ENCODE results near the gene SNX4. TPM values are rescaled to one million over a fixed set of nuclear protein-coding genes. Genes with fewer than 3 reads are reported as not detected.

The SNX4 gene
- total RNA-seq, 1 donor from 2014 or later = 38.4 TPM

DNA sequence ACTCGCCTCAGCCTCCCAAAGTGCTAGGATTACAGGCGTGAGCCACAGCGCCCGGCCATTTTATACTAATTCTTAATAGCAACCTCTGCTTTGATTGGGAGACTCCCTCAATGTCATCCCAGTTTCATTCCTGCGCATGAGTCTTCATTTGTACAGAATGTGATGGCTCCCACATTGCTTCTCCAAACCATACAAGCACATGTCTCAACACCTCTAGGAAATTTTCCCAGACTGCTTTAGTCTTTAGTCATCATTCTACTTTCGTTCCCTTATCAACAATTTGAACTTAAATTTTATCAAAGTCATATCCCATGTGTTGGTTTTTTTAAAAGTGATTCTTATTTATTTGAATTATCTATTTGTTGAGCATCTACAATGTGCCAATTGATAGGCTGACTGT lies 58.1 kb downstream of the SNX4 start:
- H3K36me3 Mint-ChIP-seq (ENCODE audit: insufficient read depth) = peaks cover 27% of the 10 kb centered on the region
- TF ChIP-seq, protein P1, sequence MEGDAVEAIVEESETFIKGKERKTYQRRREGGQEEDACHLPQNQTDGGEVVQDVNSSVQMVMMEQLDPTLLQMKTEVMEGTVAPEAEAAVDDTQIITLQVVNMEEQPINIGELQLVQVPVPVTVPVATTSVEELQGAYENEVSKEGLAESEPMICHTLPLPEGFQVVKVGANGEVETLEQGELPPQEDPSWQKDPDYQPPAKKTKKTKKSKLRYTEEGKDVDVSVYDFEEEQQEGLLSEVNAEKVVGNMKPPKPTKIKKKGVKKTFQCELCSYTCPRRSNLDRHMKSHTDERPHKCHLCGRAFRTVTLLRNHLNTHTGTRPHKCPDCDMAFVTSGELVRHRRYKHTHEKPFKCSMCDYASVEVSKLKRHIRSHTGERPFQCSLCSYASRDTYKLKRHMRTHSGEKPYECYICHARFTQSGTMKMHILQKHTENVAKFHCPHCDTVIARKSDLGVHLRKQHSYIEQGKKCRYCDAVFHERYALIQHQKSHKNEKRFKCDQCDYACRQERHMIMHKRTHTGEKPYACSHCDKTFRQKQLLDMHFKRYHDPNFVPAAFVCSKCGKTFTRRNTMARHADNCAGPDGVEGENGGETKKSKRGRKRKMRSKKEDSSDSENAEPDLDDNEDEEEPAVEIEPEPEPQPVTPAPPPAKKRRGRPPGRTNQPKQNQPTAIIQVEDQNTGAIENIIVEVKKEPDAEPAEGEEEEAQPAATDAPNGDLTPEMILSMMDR (IDR thresholded peaks at IDR 0.05; ENCODE audit: unreplicated experiment) = no peak
- H3K4me3 Mint-ChIP-seq (ENCODE audit: low read depth) = no peak overlapping the region

DNA sequence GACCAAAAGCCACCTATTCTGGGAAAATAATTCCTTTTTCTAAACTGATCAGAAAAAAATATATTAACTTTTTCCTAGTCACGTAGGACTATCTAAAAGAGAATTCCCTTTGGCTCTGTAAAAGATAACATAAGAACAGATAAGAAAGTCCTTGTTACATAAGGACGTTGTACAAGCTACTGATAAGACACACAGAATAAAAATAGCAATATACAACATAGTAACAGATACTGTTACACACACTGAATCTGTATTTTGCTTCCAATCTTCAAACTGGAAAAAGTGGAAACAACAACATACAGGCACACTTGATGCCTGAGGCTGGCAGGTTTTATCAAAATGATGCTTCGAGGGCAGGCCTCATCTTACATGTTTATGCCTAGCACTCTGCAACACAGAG lies 59.8 kb downstream of the SNX4 start:
- Mint-ChIP-seq H3K27me3 (no peaks in the 10 kb centered on the region), H3K9me3 (ENCODE audit: low read depth) (no peaks in the 10 kb centered on the region), H3K4me3 (ENCODE audit: low read depth) (no peak overlapping the region), H3K27ac (no peak overlapping the region), H3K4me1 (ENCODE audit: low read depth) (no peaks in the 10 kb centered on the region), H3K36me3 (ENCODE audit: insufficient read depth) (peaks cover 23% of the 10 kb centered on the region)
- TF ChIP-seq, protein P1 (IDR thresholded peaks at IDR 0.05; ENCODE audit: unreplicated experiment) = no peak
- no peak for DNase-seq (ENCODE audit: low spot score, unreplicated experiment)

More for the DNA sequence above, 58.1 kb downstream of the SNX4 start:
- Mint-ChIP-seq H3K27me3 (no peaks in the 10 kb centered on the region), H3K9me3 (ENCODE audit: low read depth) (no peaks in the 10 kb centered on the region), H3K27ac (peak overlapping the region; percentile 24), H3K4me1 (ENCODE audit: low read depth) (no peaks in the 10 kb centered on the region)
- no peak for DNase-seq (ENCODE audit: low spot score, unreplicated experiment)

DNA sequence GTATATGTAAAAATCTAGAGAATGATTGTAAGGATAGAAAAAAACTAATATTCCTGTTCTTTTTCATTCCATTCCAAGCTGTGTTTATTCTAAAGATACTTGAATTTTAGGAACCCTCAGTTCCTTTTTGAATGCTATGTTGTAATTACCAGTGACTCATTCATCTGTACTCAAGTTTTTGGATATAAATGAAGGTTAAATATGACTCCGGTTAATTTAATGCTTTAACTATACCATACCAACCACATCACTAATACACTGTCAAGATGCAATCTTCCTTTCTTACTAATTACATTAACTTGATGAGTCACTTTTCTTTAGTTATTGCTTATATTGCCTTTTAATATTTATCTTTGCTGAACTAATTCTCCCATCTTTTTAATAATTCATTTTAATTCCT lies 76.1 kb downstream of the SNX4 start:
- Mint-ChIP-seq H3K27ac (no peak overlapping the region), H3K36me3 (ENCODE audit: insufficient read depth) (peaks cover 30% of the 10 kb centered on the region), H3K4me3 (ENCODE audit: low read depth) (no peak overlapping the region), H3K4me1 (ENCODE audit: low read depth) (peaks cover 14% of the 10 kb centered on the region), H3K27me3 (no peaks in the 10 kb centered on the region), H3K9me3 (ENCODE audit: low read depth) (peaks cover 10% of the 10 kb centered on the region)
- no peak for DNase-seq (ENCODE audit: low spot score, unreplicated experiment)
- TF ChIP-seq, protein P1 (IDR thresholded peaks at IDR 0.05; ENCODE audit: unreplicated experiment) = no peak

DNA sequence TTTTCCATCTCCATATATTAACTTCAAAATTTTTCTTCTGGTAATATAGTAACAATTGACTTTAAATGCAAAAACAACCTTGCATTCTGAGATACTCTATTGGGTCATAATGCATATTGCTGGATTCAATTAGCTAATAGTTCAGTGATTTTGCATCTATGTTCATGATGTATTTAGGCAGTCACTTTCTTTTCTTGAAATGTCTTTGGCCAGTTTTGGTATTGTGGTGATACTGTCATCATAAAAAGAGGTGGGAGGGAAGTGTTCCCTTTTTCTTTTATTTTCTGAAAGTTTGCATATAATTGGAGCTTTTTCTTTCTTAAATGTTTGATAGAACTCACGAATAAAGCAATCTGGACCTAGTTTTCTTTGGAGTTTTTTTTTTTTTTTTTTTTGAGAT lies 77.5 kb downstream of the SNX4 start:
- H3K27ac Mint-ChIP-seq = no peak overlapping the region
- H3K4me3 Mint-ChIP-seq (ENCODE audit: low read depth) = no peak overlapping the region
- peaks cover 10% of the 10 kb centered on the region for H3K9me3 Mint-ChIP-seq (ENCODE audit: low read depth)
- peaks cover 27% of the 10 kb centered on the region for H3K4me1 Mint-ChIP-seq (ENCODE audit: low read depth)
- DNase-seq (ENCODE audit: low spot score, unreplicated experiment) = no peak
- H3K27me3 Mint-ChIP-seq = no peaks in the 10 kb centered on the region
- H3K36me3 Mint-ChIP-seq (ENCODE audit: insufficient read depth) = peaks cover 28% of the 10 kb centered on the region
- TF ChIP-seq, protein P1 (IDR thresholded peaks at IDR 0.05; ENCODE audit: unreplicated experiment) = no peak

DNA sequence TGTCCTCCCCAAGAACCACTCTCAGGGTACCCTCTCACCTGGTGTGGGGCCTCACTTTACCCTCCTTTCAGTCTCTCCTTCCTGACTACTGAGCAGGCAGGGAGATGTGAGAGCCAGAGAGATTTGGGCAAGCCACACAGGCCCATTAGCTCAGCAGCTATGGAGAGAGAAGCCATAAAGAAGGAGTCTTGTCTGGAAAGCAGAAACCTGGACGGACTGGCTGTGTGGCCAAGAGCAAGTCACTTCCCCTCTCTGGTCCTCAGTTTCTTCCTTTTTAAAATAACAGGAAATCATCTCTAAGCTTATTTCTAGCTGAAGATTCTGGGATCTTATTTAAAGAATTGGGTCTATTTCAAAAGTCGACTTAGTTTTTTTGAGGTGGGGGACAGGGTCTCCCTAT lies 79.0 kb downstream of the SNX4 start:
- Mint-ChIP-seq H3K36me3 (ENCODE audit: insufficient read depth) (peaks cover 17% of the 10 kb centered on the region), H3K9me3 (ENCODE audit: low read depth) (peaks cover 6% of the 10 kb centered on the region), H3K27ac (no peak overlapping the region), H3K4me1 (ENCODE audit: low read depth) (peaks cover 31% of the 10 kb centered on the region), H3K27me3 (no peaks in the 10 kb centered on the region), H3K4me3 (ENCODE audit: low read depth) (no peak overlapping the region)
- TF ChIP-seq, protein P1 (IDR thresholded peaks at IDR 0.05; ENCODE audit: unreplicated experiment) = no peak
- DNase-seq (ENCODE audit: low spot score, unreplicated experiment) = no peak
